HEK293T (cell line): ENCODE data around the gene KMT5B.

Experiments used
- ARNT ChIP-seq: fragments of 450-650 bp; IDR thresholded peaks from 2 replicates; pipeline ENCODE4 v1.6.1; 2017; ENCODE audit warnings: mild to moderate bottlenecking
- BHLHE40 ChIP-seq: fragments of 450-650 bp; IDR thresholded peaks from 2 replicates; pipeline ENCODE4 v1.6.1; 2016; ENCODE audit warnings: mild to moderate bottlenecking, moderate library complexity, borderline replicate concordance
- ELF4 ChIP-seq: fragments of 450-650 bp; IDR thresholded peaks from 2 replicates; pipeline ENCODE4 v1.6.1; 2017; ENCODE audit warnings: antibody characterized with exemption
- FOXK2 ChIP-seq: fragments of 450-650 bp; IDR thresholded peaks from 2 replicates; pipeline ENCODE4 v1.6.1; 2016; ENCODE audit warnings: mild to moderate bottlenecking
- FOXM1 ChIP-seq: fragments of 450-650 bp; IDR thresholded peaks from 2 replicates; pipeline ENCODE4 v1.6.1; 2017; ENCODE audit warnings: mild to moderate bottlenecking, borderline replicate concordance
- L3MBTL2 ChIP-seq: fragments of 450-650 bp; conservative IDR thresholded peaks from 2 replicates; pipeline ENCODE4 v1.6.1; 2016; ENCODE audit warnings: mild to moderate bottlenecking
- SP1 ChIP-seq: fragments of 450-650 bp; IDR thresholded peaks from 2 replicates; pipeline ENCODE4 v1.6.1; 2017
- TARDBP ChIP-seq: fragments of 450-650 bp; IDR thresholded peaks from 2 replicates; pipeline ENCODE4 v1.6.1; 2016
- TF ChIP-seq, protein P1 (sequence below): fragments of 450-650 bp; IDR thresholded peaks from 2 replicates; pipeline ENCODE4 v1.6.1; 2016

DNA sequence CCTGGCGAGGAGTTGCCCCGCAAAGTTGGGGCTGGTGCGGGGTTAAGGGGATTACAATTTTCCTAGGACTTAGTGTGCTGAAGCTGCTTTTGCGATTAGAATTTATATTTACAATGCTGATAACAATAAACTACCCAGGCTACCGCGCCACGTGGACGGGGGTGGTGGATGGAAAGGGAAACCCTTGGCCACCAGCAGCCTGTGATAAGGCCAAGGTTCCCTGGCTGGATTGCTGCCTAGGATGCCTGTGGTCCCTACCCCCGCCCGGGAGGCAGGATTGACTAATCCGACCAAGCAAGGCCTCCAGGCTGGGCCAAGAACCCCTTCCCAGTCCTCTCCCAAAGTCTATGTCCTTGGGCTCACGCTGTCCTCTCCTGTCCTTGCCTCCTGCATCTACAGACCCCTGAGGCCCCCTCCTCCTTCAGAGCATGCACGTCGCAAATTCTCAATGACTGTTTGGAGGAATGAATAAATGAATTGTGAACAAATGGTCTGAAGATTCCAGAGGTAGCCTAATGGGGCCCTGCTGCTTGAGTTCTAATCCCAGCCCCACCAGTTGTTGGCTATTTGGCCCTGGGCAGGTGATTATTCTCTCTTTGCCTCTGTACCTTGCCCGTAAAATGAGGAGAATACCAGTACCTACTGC lies 84.3 kb downstream of the KMT5B start:
- TF ChIP-seq FOXM1, result no peak
- no peak for TF ChIP-seq ARNT
- TF ChIP-seq FOXK2, result no peak
- TF ChIP-seq SP1, result no peak
- TF ChIP-seq, protein P1, sequence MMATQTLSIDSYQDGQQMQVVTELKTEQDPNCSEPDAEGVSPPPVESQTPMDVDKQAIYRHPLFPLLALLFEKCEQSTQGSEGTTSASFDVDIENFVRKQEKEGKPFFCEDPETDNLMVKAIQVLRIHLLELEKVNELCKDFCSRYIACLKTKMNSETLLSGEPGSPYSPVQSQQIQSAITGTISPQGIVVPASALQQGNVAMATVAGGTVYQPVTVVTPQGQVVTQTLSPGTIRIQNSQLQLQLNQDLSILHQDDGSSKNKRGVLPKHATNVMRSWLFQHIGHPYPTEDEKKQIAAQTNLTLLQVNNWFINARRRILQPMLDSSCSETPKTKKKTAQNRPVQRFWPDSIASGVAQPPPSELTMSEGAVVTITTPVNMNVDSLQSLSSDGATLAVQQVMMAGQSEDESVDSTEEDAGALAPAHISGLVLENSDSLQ, result no peak
- TF ChIP-seq ELF4, result no peak
- TF ChIP-seq TARDBP, result no peak
- no peak for TF ChIP-seq BHLHE40
- no peak for TF ChIP-seq L3MBTL2
